PC-3 (cell line): ENCODE measurements around the gene HTR1A. TPM values are rescaled to one million over a fixed set of nuclear protein-coding genes. Genes with fewer than 3 reads are reported as not detected.

Experiments
- ATAC-seq: fragments of 200-7000 bp; cut with Tn5 transposase; 2 replicates; pipeline ENCODE4 v1.9.1; 2020; ENCODE audit warnings: mild to moderate bottlenecking, moderate library complexity
- BruUV-seq: library from RNA; stranded (reverse); fragments of 400-500 nt; replicated peaks from 2 replicates; lab custom pipeline; 2021; lab: Mats Ljungman, UMichigan
- CTCF ChIA-PET: fragments of 300-600 bp; sonication (Branson Sonifier 250); formaldehyde crosslinking; loops from one replicate; lab custom pipeline; 2022; ENCODE audit warnings: antibody characterized with exemption; lab: Charles Lee
- POLR2A ChIA-PET: fragments of 300-600 bp; sonication (Branson Sonifier 250); formaldehyde crosslinking; loops from one replicate; lab custom pipeline; 2022; ENCODE audit warnings: antibody characterized with exemption; ENCODE audit not compliant: unreplicated experiment; lab: Charles Lee
- DNase-seq: peaks from one replicate; pipeline ENCODE4 v3.0.0-alpha.2; 2015
- H2AFZ ChIP-seq: fragments of 300-600 bp; sonication (generic); 2 replicates; pipeline ENCODE4 v1.6.0; 2016; ENCODE audit warnings: antibody characterized with exemption, low read length
- H3F3A ChIP-seq: fragments of 300-600 bp; sonication (generic); one replicate; pipeline ENCODE4 v1.6.0; 2017; ENCODE audit warnings: antibody characterized with exemption, low read length, control low read depth, mild to moderate bottlenecking; ENCODE audit not compliant: unreplicated experiment
- H3K27ac ChIP-seq: fragments of 300-600 bp; sonication (generic); 2 replicates; pipeline ENCODE4 v1.5.1; 2016; ENCODE audit warnings: mild to moderate bottlenecking, low read length
- H3K27me3 ChIP-seq: fragments of 300-600 bp; sonication (generic); 2 replicates; pipeline ENCODE4 v1.6.1; 2016; ENCODE audit warnings: low read length, mixed read lengths
- H3K36me3 ChIP-seq: fragments of 300-600 bp; sonication (generic); 2 replicates; pipeline ENCODE4 v1.6.1; 2016; ENCODE audit warnings: low read depth, mixed run types, low read length, mixed read lengths
- H3K4me1 ChIP-seq: fragments of 300-600 bp; sonication (generic); 2 replicates; pipeline ENCODE4 v1.5.1; 2016; ENCODE audit warnings: low read length; ENCODE audit not compliant: insufficient read depth
- H3K4me2 ChIP-seq: fragments of 300-600 bp; sonication (generic); 2 replicates; pipeline ENCODE4 v1.6.0; 2016; ENCODE audit warnings: low read length
- H3K4me3 ChIP-seq: fragments of 300-600 bp; sonication (generic); 2 replicates; pipeline ENCODE4 v1.5.1; 2016; ENCODE audit warnings: mild to moderate bottlenecking, low read length, mixed read lengths
- H3K79me2 ChIP-seq: fragments of 300-600 bp; sonication (generic); 2 replicates; pipeline ENCODE4 v1.6.1; 2017; ENCODE audit warnings: low read length, mixed read lengths
- H3K9ac ChIP-seq: fragments of 300-600 bp; sonication (generic); 2 replicates; pipeline ENCODE4 v1.6.0; 2016; ENCODE audit warnings: mild to moderate bottlenecking, low read length
- H3K9me2 ChIP-seq: fragments of 300-600 bp; sonication (generic); replicated peaks from 2 replicates; pipeline ENCODE4 v1.6.1; 2016; ENCODE audit warnings: mixed run types, low read length, mixed read lengths
- H3K9me3 ChIP-seq: fragments of 300-600 bp; sonication (generic); 2 replicates; pipeline ENCODE4 v1.6.1; 2016; ENCODE audit warnings: low read length, mixed read lengths
- H4K20me1 ChIP-seq: fragments of 300-600 bp; sonication (generic); 2 replicates; pipeline ENCODE4 v1.6.1; 2016; ENCODE audit warnings: low read length, mixed read lengths
- CTCF ChIP-seq: fragments of 300-600 bp; sonication (generic); conservative IDR thresholded peaks from 2 replicates; pipeline ENCODE4 v1.5.1; 2017; ENCODE audit warnings: antibody characterized with exemption, low read depth, mild to moderate bottlenecking, low read length
- EZH2 ChIP-seq: fragments of 300-600 bp; sonication (generic); IDR thresholded peaks from one replicate; pipeline ENCODE4 v1.6.1; 2017; ENCODE audit warnings: antibody characterized with exemption, mild to moderate bottlenecking, low read length; ENCODE audit not compliant: unreplicated experiment
- EZH2phosphoT487 ChIP-seq: fragments of 300-600 bp; sonication (generic); IDR thresholded peaks from 2 replicates; pipeline ENCODE4 v1.6.1; 2018; ENCODE audit warnings: mild to moderate bottlenecking, antibody characterized with exemption, low read length, borderline replicate concordance
- intact Hi-C: fragments of 100-400 bp; cut with micrococcal nuclease; formaldehyde crosslinking; loops from 2 replicates; pipeline ENCODE4 v1.9.0; 2023
- total RNA-seq: library from RNA; depleted of rRNA; stranded (reverse); fragments of >200 nt; gene quantifications from 2 replicates; pipeline ENCODE4 v1.2.3, GENCODE V29; 2014; rRNA removed

Gene HTR1A
- total RNA-seq, 1 experiment from 2014 or later: not detected

GRCh38 chr5:63911871-63912270, 50.4 kb downstream of the HTR1A start:
- Histone ChIP-seq H3K36me3 (no peaks in the 10 kb centered on the region), H4K20me1 (no peaks in the 10 kb centered on the region), H3K4me2 (no peak overlapping the region), H3K27me3 (no peaks in the 10 kb centered on the region), H3K9me2 (no peaks in the 10 kb centered on the region), H3K27ac (no peak overlapping the region), H2AFZ (no peak overlapping the region), H3K4me1 (no peaks in the 10 kb centered on the region), H3K9ac (no peak overlapping the region), H3F3A (no peaks in the 10 kb centered on the region), H3K9me3 (no peaks in the 10 kb centered on the region), H3K4me3 (no peak overlapping the region), H3K79me2 (no peaks in the 10 kb centered on the region)
- POLR2A ChIA-PET: no interaction called here
- CTCF ChIA-PET: no interaction called here
- TF ChIP-seq EZH2phosphoT487 (no peak), CTCF (no peak), EZH2 (no peak)
- DNase-seq (peak; percentile 6), ATAC-seq (no peak)
- BruUV-seq: no TSS peak
- intact Hi-C loops: no loop called here

Other genes starting within 250 kb of the HTR1A start
- gene RNF180, start 203.4 kb upstream of the HTR1A start, total RNA-seq: 5.1 and 5.4 TPM in 2 replicates